ENCODE measurements around the gene GADL1. TPM values are rescaled to one million over a fixed set of nuclear protein-coding genes. Genes with fewer than 3 reads are reported as not detected.

The GADL1 gene
- total and polyA plus RNA-seq, 9 donors = 0.01 to 13.3 (median 0.23) TPM; not detected in 3

- H3K27ac ChIP-seq = no peak overlapping the region
- intact Hi-C loops (cut with DNase I) = no loop called here
- H3K4me1 ChIP-seq (ENCODE audit: insufficient read depth) = no peaks in the 10 kb centered on the region
- no peaks in the 10 kb centered on the region for H3K27me3 ChIP-seq
- H3K9me3 ChIP-seq = no peaks in the 10 kb centered on the region
- no peaks in the 10 kb centered on the region for H3K36me3 ChIP-seq
- DNase-seq = no peak
- no peak for TF ChIP-seq CTCF (IDR thresholded peaks at IDR 0.05)
- no peak for TF ChIP-seq POLR2A (IDR thresholded peaks at IDR 0.05)
- no peak for TF ChIP-seq EP300 (IDR thresholded peaks at IDR 0.05)
- 95 to 97% (median 97%) methylated on average over 5 of the region's 5 CpGs for WGBS, 3 donors
- no peak overlapping the region for H3K4me3 ChIP-seq
Measured at GRCh38 chr3:30875505-30875904, 19.0 kb downstream of the GADL1 start.

- Histone ChIP-seq H3K4me3 (no peak overlapping the region), H3K9me3 (no peaks in the 10 kb centered on the region), H3K27ac (no peak overlapping the region), H3K27me3 (no peaks in the 10 kb centered on the region), H3K4me1 (ENCODE audit: insufficient read depth) (no peaks in the 10 kb centered on the region), H3K36me3 (no peaks in the 10 kb centered on the region)
- DNase-seq = no peak
- TF ChIP-seq POLR2A (IDR thresholded peaks at IDR 0.05) (no peak), EP300 (IDR thresholded peaks at IDR 0.05) (no peak), CTCF (IDR thresholded peaks at IDR 0.05) (no peak)
- intact Hi-C loops (cut with DNase I) = no loop called here
Measured at GRCh38 chr3:30873671-30874070, 20.8 kb downstream of the GADL1 start.

GRCh38 chr3:30872879-30873278 is 21.6 kb downstream of the GADL1 start:
- Histone ChIP-seq H3K4me3 (no peak overlapping the region), H3K4me1 (ENCODE audit: insufficient read depth) (no peaks in the 10 kb centered on the region), H3K36me3 (no peaks in the 10 kb centered on the region), H3K9me3 (no peaks in the 10 kb centered on the region), H3K27ac (no peak overlapping the region), H3K27me3 (no peaks in the 10 kb centered on the region)
- TF ChIP-seq CTCF (IDR thresholded peaks at IDR 0.05) = no peak
- no peak for DNase-seq
- intact Hi-C loops (cut with DNase I) = no loop called here

- H3K36me3 ChIP-seq = no peaks in the 10 kb centered on the region
- no peaks in the 10 kb centered on the region for H3K27me3 ChIP-seq
- no peak overlapping the region for H3K4me3 ChIP-seq
- no peak overlapping the region for H3K27ac ChIP-seq
- intact Hi-C loops (cut with DNase I) = no loop called here
- 48 to 61% (median 54%) methylated on average over 2 of the region's 2 CpGs for WGBS, 3 donors
- no peak for DNase-seq
- no peaks in the 10 kb centered on the region for H3K9me3 ChIP-seq
- no peak for TF ChIP-seq CTCF (IDR thresholded peaks at IDR 0.05)
- TF ChIP-seq EP300 (IDR thresholded peaks at IDR 0.05) = no peak
- TF ChIP-seq POLR2A (IDR thresholded peaks at IDR 0.05) = no peak
- H3K4me1 ChIP-seq (ENCODE audit: insufficient read depth) = no peaks in the 10 kb centered on the region
Measured at GRCh38 chr3:30871720-30872119, 22.7 kb downstream of the GADL1 start.

- Histone ChIP-seq H3K36me3 (no peaks in the 10 kb centered on the region), H3K27me3 (no peaks in the 10 kb centered on the region), H3K9me3 (no peaks in the 10 kb centered on the region), H3K4me1 (ENCODE audit: insufficient read depth) (no peaks in the 10 kb centered on the region), H3K27ac (no peak overlapping the region), H3K4me3 (no peak overlapping the region)
- intact Hi-C loops (cut with DNase I) = no loop called here
- no peak for TF ChIP-seq EP300 (IDR thresholded peaks at IDR 0.05)
- TF ChIP-seq CTCF (IDR thresholded peaks at IDR 0.05) = no peak
- no peak for TF ChIP-seq POLR2A (IDR thresholded peaks at IDR 0.05)
- WGBS, 3 donors = 74 to 82% (median 77%) methylated on average over 2 of the region's 2 CpGs
- no peak for DNase-seq
Measured at GRCh38 chr3:30864836-30865235, 29.6 kb downstream of the GADL1 start.
